ENCODE results near the gene ZNF469. TPM values are rescaled to one million over a fixed set of nuclear protein-coding genes. Genes with fewer than 3 reads are reported as not detected.

The ZNF469 gene
- total RNA-seq, 1 experiment from 2014 or later: 3.2 TPM

- DNase-seq (ENCODE audit: low spot score) (no peak), ATAC-seq (no peak)
- Mint-ChIP-seq H3K27me3 (ENCODE audit: low read depth) (peaks cover under 1% of the 10 kb centered on the region), H3K36me3 (no peaks in the 10 kb centered on the region), H3K27ac (no peak overlapping the region), H3K9me3 (no peaks in the 10 kb centered on the region), H3K4me3 (no peak overlapping the region), H3K4me1 (no peaks in the 10 kb centered on the region)
- ChIA-PET POLR2A (no interaction called here), CTCF (interaction anchor here (0.8 to 1.9 kb wide), 2 partner anchors 13 to 100 kb away, joined by 3 to 12 read pairs; no protein-coding TSS in a partner anchor)
- TF ChIP-seq E2F5 (CRISPR knock-in tag; IDR thresholded peaks at IDR 0.05) (no peak), OVOL2 (CRISPR knock-in tag; IDR thresholded peaks at IDR 0.05; ENCODE audit: borderline replicate concordance) (no peak), ZNF532 (CRISPR knock-in tag; IDR thresholded peaks at IDR 0.05; ENCODE audit: borderline replicate concordance) (no peak), SMAD3 (CRISPR knock-in tag; IDR thresholded peaks at IDR 0.05; ENCODE audit: borderline replicate concordance) (no peak), GTF2I (CRISPR knock-in tag; conservative IDR thresholded peaks at IDR 0.05) (no peak), HMGA2 (CRISPR knock-in tag; IDR thresholded peaks at IDR 0.05) (no peak), ESRRA (CRISPR knock-in tag; IDR thresholded peaks at IDR 0.05; ENCODE audit: borderline replicate concordance) (no peak), AR (CRISPR knock-in tag; IDR thresholded peaks at IDR 0.05) (no peak), ELF4 (CRISPR knock-in tag; IDR thresholded peaks at IDR 0.05; ENCODE audit: low read depth) (no peak), FOXP1 (CRISPR knock-in tag; IDR thresholded peaks at IDR 0.05; ENCODE audit: borderline replicate concordance) (no peak), ZBTB21 (CRISPR knock-in tag; IDR thresholded peaks at IDR 0.05; ENCODE audit: borderline replicate concordance) (no peak), CTCF (IDR thresholded peaks at IDR 0.05) (no peak), JUN (CRISPR knock-in tag; IDR thresholded peaks at IDR 0.05) (no peak), STAT6 (CRISPR knock-in tag; conservative IDR thresholded peaks at IDR 0.05; ENCODE audit: low read depth) (no peak), NR2C2 (CRISPR knock-in tag; IDR thresholded peaks at IDR 0.05) (no peak), ZNF425 (CRISPR knock-in tag; conservative IDR thresholded peaks at IDR 0.05) (no peak), ATF6 (CRISPR knock-in tag; IDR thresholded peaks at IDR 0.05) (no peak), IRF2 (CRISPR knock-in tag; IDR thresholded peaks at IDR 0.05; ENCODE audit: borderline replicate concordance, low read depth) (no peak)
Observed at GRCh38 chr16:88424587-88425235, 42.0 kb downstream of the ZNF469 start.

Data from WTC11 (cell line).